BE2C (cell line): ENCODE data around the gene ADPRHL1.

Experiments used
- DNase-seq: peaks from one replicate; pipeline ENCODE4 v3.0.0-alpha.2; 2020
- H3K27me3 ChIP-seq: fragments of 250-450 bp; sonication (Bioruptor Pico); 2 replicates; pipeline ENCODE4 v1.5.1; 2020; ENCODE audit warnings: mild to moderate bottlenecking
- H3K36me3 ChIP-seq: fragments of 250-450 bp; sonication (Bioruptor Pico); 2 replicates; pipeline ENCODE4 v1.5.1; 2020; ENCODE audit warnings: mild to moderate bottlenecking
- H3K4me1 ChIP-seq: fragments of 250-450 bp; sonication (Bioruptor Pico); 2 replicates; pipeline ENCODE4 v1.5.1; 2020
- H3K4me3 ChIP-seq: 2 replicates; pipeline ENCODE4 v1.5.1; 2011; ENCODE audit warnings: low read depth, low read length
- H3K9me3 ChIP-seq: fragments of 250-450 bp; sonication (Bioruptor Pico); 2 replicates; pipeline ENCODE4 v1.5.1; 2020
- TF ChIP-seq, protein P1 (sequence below): IDR thresholded peaks from 2 replicates; pipeline ENCODE4 v1.5.1; 2012; ENCODE audit warnings: mild to moderate bottlenecking, low read depth, low read length

The ADPRHL1 gene

DNA sequence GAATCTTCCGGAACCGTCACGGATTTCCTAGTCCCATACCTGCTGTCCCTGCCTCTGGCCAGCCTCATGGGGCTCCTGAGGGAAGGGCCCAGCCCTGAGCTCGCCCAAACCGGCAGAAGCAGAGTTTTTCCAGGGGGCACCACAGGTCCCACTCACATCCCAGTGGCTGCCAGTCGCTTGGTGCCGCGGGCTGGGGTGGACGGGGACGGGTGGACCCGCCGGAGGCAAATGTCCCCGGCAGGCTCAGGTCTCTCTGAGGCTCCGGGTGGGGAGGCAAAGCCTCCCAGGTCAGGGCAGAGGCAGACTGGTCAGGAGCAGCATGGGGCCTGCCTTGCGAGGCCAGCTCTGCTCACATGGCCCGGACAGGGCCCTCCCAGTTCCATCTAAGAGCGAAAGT lies 24.8 kb downstream of the ADPRHL1 start:
- Histone ChIP-seq H3K9me3 (no peaks in the 10 kb centered on the region), H3K27me3 (no peaks in the 10 kb centered on the region), H3K4me1 (no peaks in the 10 kb centered on the region), H3K4me3 (no peak overlapping the region), H3K36me3 (no peaks in the 10 kb centered on the region)
- TF ChIP-seq, protein P1, sequence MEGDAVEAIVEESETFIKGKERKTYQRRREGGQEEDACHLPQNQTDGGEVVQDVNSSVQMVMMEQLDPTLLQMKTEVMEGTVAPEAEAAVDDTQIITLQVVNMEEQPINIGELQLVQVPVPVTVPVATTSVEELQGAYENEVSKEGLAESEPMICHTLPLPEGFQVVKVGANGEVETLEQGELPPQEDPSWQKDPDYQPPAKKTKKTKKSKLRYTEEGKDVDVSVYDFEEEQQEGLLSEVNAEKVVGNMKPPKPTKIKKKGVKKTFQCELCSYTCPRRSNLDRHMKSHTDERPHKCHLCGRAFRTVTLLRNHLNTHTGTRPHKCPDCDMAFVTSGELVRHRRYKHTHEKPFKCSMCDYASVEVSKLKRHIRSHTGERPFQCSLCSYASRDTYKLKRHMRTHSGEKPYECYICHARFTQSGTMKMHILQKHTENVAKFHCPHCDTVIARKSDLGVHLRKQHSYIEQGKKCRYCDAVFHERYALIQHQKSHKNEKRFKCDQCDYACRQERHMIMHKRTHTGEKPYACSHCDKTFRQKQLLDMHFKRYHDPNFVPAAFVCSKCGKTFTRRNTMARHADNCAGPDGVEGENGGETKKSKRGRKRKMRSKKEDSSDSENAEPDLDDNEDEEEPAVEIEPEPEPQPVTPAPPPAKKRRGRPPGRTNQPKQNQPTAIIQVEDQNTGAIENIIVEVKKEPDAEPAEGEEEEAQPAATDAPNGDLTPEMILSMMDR: no peak
- no peak for DNase-seq

DNA sequence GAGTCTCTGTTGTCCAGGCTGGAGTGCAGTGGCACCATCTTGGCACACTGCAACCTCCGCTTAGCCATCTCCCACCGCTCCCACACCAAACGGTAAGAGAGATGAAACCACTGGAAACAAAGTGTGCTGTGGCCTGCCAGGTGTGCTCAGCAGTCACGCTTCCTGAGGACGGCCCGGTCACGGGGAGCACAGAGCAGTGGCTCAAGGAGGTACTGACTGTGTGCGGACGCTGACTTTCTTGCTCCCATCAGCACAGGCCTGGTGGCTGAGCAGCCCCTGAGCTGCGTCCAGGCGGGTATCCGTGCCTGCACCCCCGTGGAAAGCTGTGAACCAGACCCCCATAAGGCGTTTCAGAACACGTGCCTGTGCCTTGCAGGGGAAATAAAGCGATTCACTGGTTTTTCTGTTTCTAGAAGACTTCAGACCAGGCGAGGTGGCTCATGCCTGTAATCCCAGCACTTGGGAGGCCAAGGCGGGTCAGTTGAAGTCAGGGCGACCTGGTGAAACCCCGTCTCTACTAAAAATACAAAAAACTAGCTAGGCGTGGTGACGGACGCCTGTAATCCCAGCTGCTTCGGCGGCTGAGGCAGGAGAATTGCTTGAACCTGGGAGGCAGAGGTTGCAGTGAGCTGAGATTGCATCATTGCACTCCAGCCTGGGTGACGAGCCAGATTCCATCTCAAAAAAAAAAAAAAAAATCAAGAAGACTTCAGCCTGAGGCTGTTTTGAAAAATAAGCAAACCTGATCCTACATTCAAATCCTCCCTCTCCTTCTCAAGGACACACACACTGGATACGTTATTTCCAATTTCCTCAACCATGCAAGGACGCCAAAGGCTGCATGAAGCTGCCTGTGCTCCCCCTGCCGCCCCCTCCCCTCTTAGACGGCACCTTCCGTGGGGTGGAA lies 25.5 kb downstream of the ADPRHL1 start:
- Histone ChIP-seq H3K4me3 (no peak overlapping the region), H3K4me1 (no peaks in the 10 kb centered on the region), H3K36me3 (no peaks in the 10 kb centered on the region), H3K27me3 (no peaks in the 10 kb centered on the region), H3K9me3 (no peaks in the 10 kb centered on the region)
- TF ChIP-seq, protein P1: no peak
- DNase-seq: no peak

DNA sequence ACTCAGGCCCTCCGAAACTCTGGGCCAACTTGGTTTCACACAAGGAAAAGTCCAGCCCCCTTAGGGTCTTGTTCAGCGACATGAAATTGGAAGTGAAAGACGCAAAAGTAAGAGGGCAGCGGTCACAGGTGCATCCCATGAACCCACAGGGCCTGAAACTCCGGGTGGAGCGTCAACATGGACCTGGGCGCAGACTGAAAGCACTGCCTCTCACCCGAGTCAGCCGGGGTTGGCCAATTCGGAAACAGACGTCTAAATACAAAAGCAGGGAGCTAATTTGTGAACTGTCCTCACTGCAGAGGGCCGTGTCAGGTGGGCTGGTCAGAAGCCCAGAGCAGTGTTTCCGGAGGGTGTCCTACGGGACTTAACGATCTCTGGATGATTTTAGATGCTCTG lies 26.7 kb downstream of the ADPRHL1 start:
- H3K36me3 ChIP-seq: no peaks in the 10 kb centered on the region
- no peak overlapping the region for H3K4me3 ChIP-seq
- no peak for DNase-seq
- H3K27me3 ChIP-seq: no peaks in the 10 kb centered on the region
- TF ChIP-seq, protein P1: no peak
- no peaks in the 10 kb centered on the region for H3K9me3 ChIP-seq
- H3K4me1 ChIP-seq: no peaks in the 10 kb centered on the region

DNA sequence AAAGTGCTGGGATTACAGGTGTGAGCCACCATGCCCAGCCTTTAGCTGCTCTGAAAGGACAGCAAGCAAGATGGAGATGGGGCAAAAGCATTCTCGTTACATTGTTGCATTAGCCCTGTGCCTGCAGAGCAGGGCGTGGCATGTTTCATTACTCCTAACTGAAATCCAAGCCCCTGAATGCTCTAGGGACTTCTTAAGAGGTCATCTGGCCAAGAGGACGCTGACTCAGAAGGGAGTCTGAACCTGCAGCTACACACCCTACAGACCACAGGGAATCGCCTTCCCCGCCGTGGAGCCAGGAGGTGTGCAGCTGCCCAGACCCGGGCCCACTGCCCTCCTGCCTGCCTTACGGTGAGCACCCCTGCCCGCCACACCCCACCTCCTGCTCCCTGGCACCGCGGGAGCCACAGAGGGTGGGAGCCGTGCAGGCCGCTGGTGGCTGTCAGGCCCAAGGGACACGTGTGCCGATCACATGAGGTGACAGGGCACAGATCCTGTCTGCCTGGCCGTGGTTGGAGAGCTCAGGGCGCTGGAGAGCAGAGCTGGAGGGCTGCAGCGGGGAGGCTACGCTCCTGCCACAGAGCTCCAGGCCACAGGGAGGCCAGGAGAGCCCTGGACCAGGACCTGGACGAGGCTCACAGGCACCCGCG lies 27.2 kb downstream of the ADPRHL1 start:
- Histone ChIP-seq H3K9me3 (no peaks in the 10 kb centered on the region), H3K4me3 (no peak overlapping the region), H3K27me3 (no peaks in the 10 kb centered on the region), H3K4me1 (no peaks in the 10 kb centered on the region), H3K36me3 (no peaks in the 10 kb centered on the region)
- no peak for DNase-seq
- TF ChIP-seq, protein P1: no peak

DNA sequence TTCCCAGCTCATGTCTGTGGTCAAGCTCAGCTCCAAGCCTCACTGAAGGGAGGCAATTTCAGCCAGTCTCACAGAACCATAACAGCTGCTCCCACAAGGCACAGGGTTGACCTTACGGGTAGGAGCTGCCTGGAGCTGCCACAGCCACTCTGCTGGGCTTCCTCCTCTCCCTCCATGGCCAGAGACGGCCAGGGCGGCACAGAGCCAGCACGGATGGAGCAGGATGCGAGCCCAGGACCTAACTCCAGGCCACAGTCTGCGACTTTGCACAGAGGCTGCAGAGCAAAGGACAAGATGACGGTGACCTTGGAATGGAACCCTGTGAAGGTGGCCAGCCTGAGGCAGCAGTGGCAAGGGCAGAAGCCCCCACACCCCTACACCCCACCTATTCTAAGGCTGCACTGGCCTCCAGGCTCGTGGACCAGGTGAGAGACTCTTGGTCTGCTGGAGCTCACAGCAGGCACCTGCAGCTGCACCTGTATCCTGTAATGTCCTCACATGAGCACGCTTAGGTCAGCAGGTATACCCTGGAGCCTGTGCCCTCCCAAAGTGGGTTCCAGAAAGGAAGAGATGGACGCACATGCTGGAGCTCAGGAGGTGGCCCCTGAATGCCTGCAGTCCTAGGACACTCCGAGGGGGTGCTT lies 29.6 kb downstream of the ADPRHL1 start:
- TF ChIP-seq, protein P1: no peak
- no peak for DNase-seq
- H3K9me3 ChIP-seq: no peaks in the 10 kb centered on the region
- H3K36me3 ChIP-seq: no peaks in the 10 kb centered on the region
- H3K4me1 ChIP-seq: no peaks in the 10 kb centered on the region
- no peaks in the 10 kb centered on the region for H3K27me3 ChIP-seq
- no peak overlapping the region for H3K4me3 ChIP-seq
